Endothelial cell (in vitro differentiated cells): Measurements from ENCODE around the gene PTPRJ. TPM values are rescaled to one million over a fixed set of nuclear protein-coding genes. Genes with fewer than 3 reads are reported as not detected.

Experiments used
- DNase-seq: peaks from one replicate; pipeline ENCODE4 v3.0.0; 2021; ENCODE audit warnings: low spot score
- H3K27ac Mint-ChIP-seq: one replicate; pipeline ENCODE4 v1.8.0; 2021; ENCODE audit warnings: mixed read lengths, inconsistent platforms; ENCODE audit not compliant: unreplicated experiment
- H3K27me3 Mint-ChIP-seq: one replicate; pipeline ENCODE4 v1.8.0; 2021; ENCODE audit warnings: mild to moderate bottlenecking, moderate library complexity, mixed read lengths, inconsistent platforms; ENCODE audit not compliant: unreplicated experiment
- H3K36me3 Mint-ChIP-seq: one replicate; pipeline ENCODE4 v1.8.0; 2021; ENCODE audit warnings: mild to moderate bottlenecking, low read depth, mixed read lengths, inconsistent platforms; ENCODE audit not compliant: unreplicated experiment
- H3K4me1 Mint-ChIP-seq: one replicate; pipeline ENCODE4 v1.8.0; 2021; ENCODE audit warnings: mild to moderate bottlenecking, mixed read lengths, inconsistent platforms; ENCODE audit not compliant: unreplicated experiment
- H3K4me3 Mint-ChIP-seq: one replicate; pipeline ENCODE4 v1.8.0; 2021; ENCODE audit warnings: mild to moderate bottlenecking, mixed read lengths, inconsistent platforms; ENCODE audit not compliant: unreplicated experiment
- H3K9me3 Mint-ChIP-seq: one replicate; pipeline ENCODE4 v1.8.0; 2021; ENCODE audit warnings: mixed read lengths, inconsistent platforms; ENCODE audit not compliant: unreplicated experiment
- total RNA-seq: library from RNA; stranded (reverse); fragmentation: NEBNext Ultra II Directional; extraction: Animal tissue kit (Norgen Biotek cat#: 25700); gene quantifications from one replicate; pipeline ENCODE4 v1.2.1, GENCODE V29; 2021; ENCODE audit not compliant: unreplicated experiment
- TF ChIP-seq, protein P1 (sequence below): fragments of 200-600 bp; sonication (generic); IDR thresholded peaks from one replicate; pipeline ENCODE4 v1.5.0; 2021; ENCODE audit warnings: antibody characterized with exemption; ENCODE audit not compliant: unreplicated experiment

PTPRJ gene
- total RNA-seq, 1 donor from 2014 or later = 1.6 TPM

- Mint-ChIP-seq H3K36me3 (no peaks in the 10 kb centered on the region), H3K27ac (no peak overlapping the region), H3K9me3 (no peaks in the 10 kb centered on the region), H3K4me3 (no peak overlapping the region), H3K27me3 (peaks cover 2% of the 10 kb centered on the region), H3K4me1 (no peaks in the 10 kb centered on the region)
- no peak for DNase-seq
- TF ChIP-seq, protein P1, sequence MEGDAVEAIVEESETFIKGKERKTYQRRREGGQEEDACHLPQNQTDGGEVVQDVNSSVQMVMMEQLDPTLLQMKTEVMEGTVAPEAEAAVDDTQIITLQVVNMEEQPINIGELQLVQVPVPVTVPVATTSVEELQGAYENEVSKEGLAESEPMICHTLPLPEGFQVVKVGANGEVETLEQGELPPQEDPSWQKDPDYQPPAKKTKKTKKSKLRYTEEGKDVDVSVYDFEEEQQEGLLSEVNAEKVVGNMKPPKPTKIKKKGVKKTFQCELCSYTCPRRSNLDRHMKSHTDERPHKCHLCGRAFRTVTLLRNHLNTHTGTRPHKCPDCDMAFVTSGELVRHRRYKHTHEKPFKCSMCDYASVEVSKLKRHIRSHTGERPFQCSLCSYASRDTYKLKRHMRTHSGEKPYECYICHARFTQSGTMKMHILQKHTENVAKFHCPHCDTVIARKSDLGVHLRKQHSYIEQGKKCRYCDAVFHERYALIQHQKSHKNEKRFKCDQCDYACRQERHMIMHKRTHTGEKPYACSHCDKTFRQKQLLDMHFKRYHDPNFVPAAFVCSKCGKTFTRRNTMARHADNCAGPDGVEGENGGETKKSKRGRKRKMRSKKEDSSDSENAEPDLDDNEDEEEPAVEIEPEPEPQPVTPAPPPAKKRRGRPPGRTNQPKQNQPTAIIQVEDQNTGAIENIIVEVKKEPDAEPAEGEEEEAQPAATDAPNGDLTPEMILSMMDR = no peak
Observed at GRCh38 chr11:47998345-47998732, 18.0 kb downstream of the PTPRJ start.

DNA sequence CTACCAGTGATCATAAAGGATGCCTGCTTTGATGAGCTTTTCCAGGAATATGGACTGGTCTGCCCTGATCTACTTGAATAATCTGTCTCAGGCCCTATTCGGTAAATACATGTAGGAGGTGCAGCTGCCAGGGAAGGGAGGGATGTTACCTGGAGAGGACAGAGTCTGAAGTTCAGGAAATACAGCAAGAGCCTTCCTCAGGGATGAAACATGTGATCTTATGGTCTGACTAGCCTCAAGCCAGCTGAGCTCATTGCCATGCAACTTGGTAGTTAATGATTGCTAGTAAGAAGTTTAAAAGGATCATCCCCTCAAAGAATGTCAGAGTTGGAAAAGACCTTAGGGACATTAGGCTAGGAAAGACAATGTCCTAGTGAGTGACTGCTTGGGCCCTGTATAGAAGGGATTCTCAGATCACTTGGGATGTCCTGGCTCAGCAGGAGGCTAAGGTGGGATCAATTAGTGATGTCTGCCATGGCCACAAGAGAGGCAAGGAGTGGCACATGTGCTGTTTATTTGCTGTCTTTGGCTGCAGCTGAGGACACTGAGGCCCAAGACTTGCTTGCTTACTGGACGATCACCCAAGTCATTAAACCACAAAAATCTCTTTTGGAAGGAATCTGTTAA lies 18.5 kb downstream of the PTPRJ start:
- Mint-ChIP-seq H3K27ac (no peak overlapping the region), H3K36me3 (no peaks in the 10 kb centered on the region), H3K4me1 (no peaks in the 10 kb centered on the region), H3K27me3 (peaks cover 2% of the 10 kb centered on the region), H3K4me3 (no peak overlapping the region), H3K9me3 (no peaks in the 10 kb centered on the region)
- no peak for DNase-seq
- TF ChIP-seq, protein P1 = no peak

- Mint-ChIP-seq H3K9me3 (no peaks in the 10 kb centered on the region), H3K27me3 (peaks cover 5% of the 10 kb centered on the region), H3K4me3 (no peak overlapping the region), H3K36me3 (no peaks in the 10 kb centered on the region), H3K27ac (no peak overlapping the region), H3K4me1 (peaks cover 4% of the 10 kb centered on the region)
- no peak for DNase-seq
- TF ChIP-seq, protein P1 = no peak
Observed at GRCh38 chr11:48000432-48000831, 20.1 kb downstream of the PTPRJ start.

DNA sequence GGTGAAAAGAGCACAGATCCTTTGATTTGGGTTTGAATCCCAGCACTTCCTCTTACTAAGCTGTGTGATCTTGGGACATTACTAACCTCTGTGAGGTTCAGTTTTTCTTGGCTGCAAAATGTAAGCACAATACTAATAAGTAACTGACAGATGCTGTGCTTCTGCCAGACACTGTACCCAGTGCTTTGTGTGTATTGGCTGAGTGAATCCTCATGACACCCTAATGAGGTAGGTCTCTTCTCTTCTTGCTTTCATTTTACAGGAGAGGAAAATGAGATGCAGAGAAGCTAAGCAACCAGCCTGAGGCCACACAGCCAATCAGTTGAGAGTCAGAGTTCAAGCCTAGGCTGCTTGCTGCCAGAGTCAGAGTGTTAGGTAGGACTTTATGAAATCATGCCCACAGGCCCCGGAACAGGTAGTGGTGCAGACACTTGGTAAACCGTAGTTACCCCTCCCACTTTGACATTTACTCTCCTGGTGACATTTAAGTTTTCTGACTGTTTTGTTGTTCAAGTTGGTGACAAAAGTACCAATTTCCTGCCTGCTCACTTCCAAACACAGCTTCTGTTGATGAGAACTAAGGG lies 21.2 kb downstream of the PTPRJ start:
- no peaks in the 10 kb centered on the region for H3K36me3 Mint-ChIP-seq
- H3K4me3 Mint-ChIP-seq = no peak overlapping the region
- TF ChIP-seq, protein P1 = no peak
- H3K4me1 Mint-ChIP-seq = peaks cover 4% of the 10 kb centered on the region
- H3K27me3 Mint-ChIP-seq = peaks cover 6% of the 10 kb centered on the region
- no peak for DNase-seq
- no peaks in the 10 kb centered on the region for H3K9me3 Mint-ChIP-seq
- no peak overlapping the region for H3K27ac Mint-ChIP-seq

GRCh38 chr11:48002561-48002960 lies 22.2 kb downstream of the PTPRJ start:
- TF ChIP-seq, protein P1 = no peak
- no peak for DNase-seq
- Mint-ChIP-seq H3K27ac (no peak overlapping the region), H3K9me3 (no peaks in the 10 kb centered on the region), H3K36me3 (no peaks in the 10 kb centered on the region), H3K4me1 (peaks cover 4% of the 10 kb centered on the region), H3K27me3 (peaks cover 6% of the 10 kb centered on the region), H3K4me3 (no peak overlapping the region)
